ENCODE data around the gene PPM1A. TPM values are rescaled to one million over a fixed set of nuclear protein-coding genes. Genes with fewer than 3 reads are reported as not detected.

PPM1A gene
- total RNA-seq, 1 donor from 2014 or later, result 44.5 TPM

DNA sequence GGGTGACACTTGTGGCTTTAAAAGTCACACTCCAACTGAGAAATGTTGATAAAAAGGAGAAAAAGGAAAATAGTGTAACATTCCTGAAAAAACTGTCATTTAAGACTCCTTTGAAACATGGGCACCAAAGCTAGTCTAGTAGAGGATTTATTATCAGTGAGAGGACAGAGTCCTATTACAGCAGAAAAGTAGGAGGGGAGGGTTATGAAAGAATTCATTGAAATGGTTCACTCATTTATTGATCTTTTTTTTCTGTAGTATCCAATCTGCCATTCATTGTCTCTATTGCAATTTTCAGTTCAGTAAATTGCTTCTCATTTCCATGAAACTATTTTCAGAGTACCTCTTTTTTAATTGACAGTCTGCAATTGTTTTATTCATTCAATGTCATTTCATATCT is 25.4 kb downstream of the PPM1A start:
- peaks cover 38% of the 10 kb centered on the region for H3K4me1 Mint-ChIP-seq (ENCODE audit: unreplicated experiment)
- H3K9me3 Mint-ChIP-seq (ENCODE audit: unreplicated experiment), result peaks cover 7% of the 10 kb centered on the region
- no peaks in the 10 kb centered on the region for H3K27me3 Mint-ChIP-seq (ENCODE audit: unreplicated experiment)
- TF ChIP-seq CTCF (IDR thresholded peaks at IDR 0.05), result no peak
- DNase-seq (ENCODE audit: extremely low spot score, unreplicated experiment), result no peak
- no peak overlapping the region for H3K4me3 Mint-ChIP-seq (ENCODE audit: unreplicated experiment)
- H3K36me3 Mint-ChIP-seq (ENCODE audit: unreplicated experiment), result peaks cover 11% of the 10 kb centered on the region
- H3K27ac Mint-ChIP-seq (ENCODE audit: unreplicated experiment), result no peak overlapping the region

- Mint-ChIP-seq H3K4me1 (ENCODE audit: unreplicated experiment) (peaks cover 38% of the 10 kb centered on the region), H3K27me3 (ENCODE audit: unreplicated experiment) (no peaks in the 10 kb centered on the region), H3K27ac (ENCODE audit: unreplicated experiment) (no peak overlapping the region), H3K4me3 (ENCODE audit: unreplicated experiment) (no peak overlapping the region), H3K9me3 (ENCODE audit: unreplicated experiment) (peaks cover 3% of the 10 kb centered on the region), H3K36me3 (ENCODE audit: unreplicated experiment) (peaks cover 9% of the 10 kb centered on the region)
- DNase-seq (ENCODE audit: extremely low spot score, unreplicated experiment), result no peak
- TF ChIP-seq CTCF (IDR thresholded peaks at IDR 0.05), result no peak
These were observed 26.9 kb downstream of the PPM1A start for GRCh38 chr14:60275932-60276331.

- Mint-ChIP-seq H3K4me1 (ENCODE audit: unreplicated experiment) (peaks cover 38% of the 10 kb centered on the region), H3K36me3 (ENCODE audit: unreplicated experiment) (peaks cover 5% of the 10 kb centered on the region), H3K27ac (ENCODE audit: unreplicated experiment) (no peak overlapping the region), H3K27me3 (ENCODE audit: unreplicated experiment) (no peaks in the 10 kb centered on the region), H3K4me3 (ENCODE audit: unreplicated experiment) (no peak overlapping the region), H3K9me3 (ENCODE audit: unreplicated experiment) (peaks cover 3% of the 10 kb centered on the region)
- DNase-seq (ENCODE audit: extremely low spot score, unreplicated experiment), result no peak
- TF ChIP-seq CTCF (IDR thresholded peaks at IDR 0.05), result no peak
These were observed 27.3 kb downstream of the PPM1A start for GRCh38 chr14:60276347-60276746.

- Mint-ChIP-seq H3K36me3 (ENCODE audit: unreplicated experiment) (peaks cover 9% of the 10 kb centered on the region), H3K9me3 (ENCODE audit: unreplicated experiment) (no peaks in the 10 kb centered on the region), H3K27me3 (ENCODE audit: unreplicated experiment) (no peaks in the 10 kb centered on the region), H3K4me1 (ENCODE audit: unreplicated experiment) (peaks cover 32% of the 10 kb centered on the region), H3K4me3 (ENCODE audit: unreplicated experiment) (no peak overlapping the region), H3K27ac (ENCODE audit: unreplicated experiment) (no peak overlapping the region)
- no peak for DNase-seq (ENCODE audit: extremely low spot score, unreplicated experiment)
- TF ChIP-seq CTCF (IDR thresholded peaks at IDR 0.05), result no peak
These were observed 28.7 kb downstream of the PPM1A start for GRCh38 chr14:60277605-60278190.

DNA sequence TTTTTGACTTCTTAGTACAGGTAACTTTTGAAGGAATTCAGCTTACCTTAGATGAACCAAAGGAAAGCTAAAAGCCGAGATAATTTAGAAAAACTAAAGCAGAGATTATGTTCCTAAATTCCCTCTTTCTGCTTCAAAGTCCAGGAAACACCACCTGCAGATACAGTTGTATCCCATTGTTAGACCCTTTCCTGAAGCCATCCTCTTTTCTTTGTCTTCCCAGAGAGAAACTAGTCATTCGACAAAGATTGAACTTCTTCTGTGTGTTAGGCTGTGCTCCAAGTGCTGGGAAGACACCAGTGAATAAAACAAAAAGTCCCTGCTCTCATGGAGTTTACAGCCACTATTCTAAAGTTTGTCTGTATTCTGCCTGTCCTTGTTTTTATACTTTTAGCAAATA is 29.3 kb downstream of the PPM1A start:
- H3K4me1 Mint-ChIP-seq (ENCODE audit: unreplicated experiment), result peaks cover 25% of the 10 kb centered on the region
- H3K9me3 Mint-ChIP-seq (ENCODE audit: unreplicated experiment), result no peaks in the 10 kb centered on the region

More for the DNA sequence above, 29.3 kb downstream of the PPM1A start:
- TF ChIP-seq CTCF (IDR thresholded peaks at IDR 0.05), result no peak
- Mint-ChIP-seq H3K27me3 (ENCODE audit: unreplicated experiment) (no peaks in the 10 kb centered on the region), H3K4me3 (ENCODE audit: unreplicated experiment) (no peak overlapping the region), H3K27ac (ENCODE audit: unreplicated experiment) (no peak overlapping the region), H3K36me3 (ENCODE audit: unreplicated experiment) (peaks cover 16% of the 10 kb centered on the region)
- DNase-seq (ENCODE audit: extremely low spot score, unreplicated experiment), result no peak
